GM13977 (cell line): ENCODE measurements around the gene SIN3A.

Experiments used
- DNase-seq: peaks from one replicate; pipeline ENCODE4 v3.0.0; 2012; ENCODE audit warnings: low spot score
- in situ Hi-C: fragments of 300-500 bp; cut with MboI; formaldehyde crosslinking; loops from one replicate; pipeline ENCODE4 v1.12.0; 2022; ENCODE audit warnings: low sequenced_read_pairs, low pct_unique_long_range_greater_than_20kb, mixed read lengths, inconsistent platforms; ENCODE audit not compliant: unreplicated experiment
- TF ChIP-seq, protein P1 (sequence below): IDR thresholded peaks from 2 replicates; pipeline ENCODE4 v1.5.1; 2012; ENCODE audit warnings: mild to moderate bottlenecking, control low read depth; ENCODE audit not compliant: insufficient read depth; ENCODE audit errors: extremely low read depth, missing control alignments

Gene SIN3A

DNA sequence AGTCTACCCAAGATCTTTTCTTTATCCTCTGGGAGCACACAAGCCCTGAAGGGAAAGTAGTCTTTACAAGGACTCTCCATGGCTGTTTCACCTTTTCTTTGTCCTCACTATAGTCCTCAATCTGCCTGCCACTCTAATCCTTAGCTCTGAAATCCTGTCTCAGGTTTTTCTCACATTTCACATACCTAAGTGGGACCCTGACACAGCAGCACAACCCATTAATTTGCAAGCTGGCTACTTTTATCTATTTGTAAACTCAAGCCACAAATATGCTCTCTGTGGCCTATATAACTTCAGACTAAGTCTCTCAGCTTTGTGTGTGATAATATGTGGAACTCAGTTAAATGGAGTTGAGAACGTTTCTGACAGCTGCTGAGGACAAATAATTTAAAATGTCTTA is 19.8 kb downstream of the SIN3A start:
- DNase-seq, result no peak
- TF ChIP-seq, protein P1, sequence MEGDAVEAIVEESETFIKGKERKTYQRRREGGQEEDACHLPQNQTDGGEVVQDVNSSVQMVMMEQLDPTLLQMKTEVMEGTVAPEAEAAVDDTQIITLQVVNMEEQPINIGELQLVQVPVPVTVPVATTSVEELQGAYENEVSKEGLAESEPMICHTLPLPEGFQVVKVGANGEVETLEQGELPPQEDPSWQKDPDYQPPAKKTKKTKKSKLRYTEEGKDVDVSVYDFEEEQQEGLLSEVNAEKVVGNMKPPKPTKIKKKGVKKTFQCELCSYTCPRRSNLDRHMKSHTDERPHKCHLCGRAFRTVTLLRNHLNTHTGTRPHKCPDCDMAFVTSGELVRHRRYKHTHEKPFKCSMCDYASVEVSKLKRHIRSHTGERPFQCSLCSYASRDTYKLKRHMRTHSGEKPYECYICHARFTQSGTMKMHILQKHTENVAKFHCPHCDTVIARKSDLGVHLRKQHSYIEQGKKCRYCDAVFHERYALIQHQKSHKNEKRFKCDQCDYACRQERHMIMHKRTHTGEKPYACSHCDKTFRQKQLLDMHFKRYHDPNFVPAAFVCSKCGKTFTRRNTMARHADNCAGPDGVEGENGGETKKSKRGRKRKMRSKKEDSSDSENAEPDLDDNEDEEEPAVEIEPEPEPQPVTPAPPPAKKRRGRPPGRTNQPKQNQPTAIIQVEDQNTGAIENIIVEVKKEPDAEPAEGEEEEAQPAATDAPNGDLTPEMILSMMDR, result no peak
- in situ Hi-C loops, result no loop called here

DNA sequence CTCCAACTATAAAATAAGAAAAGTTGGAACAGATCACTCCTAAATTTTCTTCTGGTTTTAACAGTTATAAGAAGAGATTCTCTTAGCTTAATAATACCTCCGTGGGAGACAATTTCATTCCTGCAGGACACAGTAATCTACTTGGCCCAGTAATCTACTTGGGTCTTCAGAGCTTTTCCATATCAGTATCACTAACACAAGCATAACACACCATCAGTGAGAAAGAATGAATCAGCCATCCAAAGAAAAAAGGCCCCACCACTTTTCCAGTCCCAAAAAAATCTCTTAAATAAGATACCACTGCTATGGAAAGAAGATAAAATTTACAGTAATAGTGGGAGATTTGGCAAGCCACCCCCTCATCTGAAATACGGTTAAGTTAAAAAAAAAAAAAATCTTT is 20.2 kb downstream of the SIN3A start:
- in situ Hi-C loops, result no loop called here
- TF ChIP-seq, protein P1, result no peak
- DNase-seq, result no peak

DNA sequence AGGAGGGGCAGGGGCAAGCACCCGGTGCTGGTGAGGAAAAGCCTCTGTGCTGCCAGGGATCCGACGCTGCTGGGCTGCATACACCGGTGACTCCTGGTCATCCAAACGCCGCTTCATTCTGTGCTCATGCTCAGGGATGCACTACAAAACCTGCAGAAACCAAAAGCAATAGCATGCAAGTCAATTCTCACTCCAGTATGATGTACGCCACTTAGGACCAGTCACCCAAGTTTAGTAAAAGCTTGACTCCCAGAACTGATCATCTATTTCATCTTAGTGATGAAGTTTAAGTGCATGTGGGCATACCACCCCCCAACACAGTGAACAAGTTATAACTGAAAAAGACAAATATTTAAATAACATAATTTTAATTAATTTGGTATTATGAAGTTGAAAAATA is 21.2 kb downstream of the SIN3A start:
- in situ Hi-C loops, result no loop called here
- DNase-seq, result no peak
- TF ChIP-seq, protein P1, result no peak

DNA sequence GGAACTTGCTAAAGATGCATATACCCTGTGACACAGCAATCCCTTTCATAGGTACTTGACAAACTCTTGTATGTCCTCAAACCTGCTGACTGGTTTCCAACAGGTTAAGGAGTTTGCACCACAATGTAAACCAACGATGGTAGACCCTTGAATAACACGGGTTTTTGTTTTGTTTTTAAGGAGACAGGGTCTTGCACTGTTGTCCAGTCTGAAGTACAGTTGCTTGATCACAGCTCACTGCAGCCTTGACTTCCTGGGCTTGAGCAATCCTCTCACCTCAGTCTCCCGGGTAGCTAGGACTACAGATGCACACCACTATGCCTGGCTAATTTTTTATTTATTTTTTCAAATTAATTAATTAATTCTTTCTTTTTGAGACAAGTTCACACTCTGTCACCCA is 23.3 kb downstream of the SIN3A start:
- DNase-seq, result no peak
- TF ChIP-seq, protein P1, result no peak
- in situ Hi-C loops, result no loop called here

DNA sequence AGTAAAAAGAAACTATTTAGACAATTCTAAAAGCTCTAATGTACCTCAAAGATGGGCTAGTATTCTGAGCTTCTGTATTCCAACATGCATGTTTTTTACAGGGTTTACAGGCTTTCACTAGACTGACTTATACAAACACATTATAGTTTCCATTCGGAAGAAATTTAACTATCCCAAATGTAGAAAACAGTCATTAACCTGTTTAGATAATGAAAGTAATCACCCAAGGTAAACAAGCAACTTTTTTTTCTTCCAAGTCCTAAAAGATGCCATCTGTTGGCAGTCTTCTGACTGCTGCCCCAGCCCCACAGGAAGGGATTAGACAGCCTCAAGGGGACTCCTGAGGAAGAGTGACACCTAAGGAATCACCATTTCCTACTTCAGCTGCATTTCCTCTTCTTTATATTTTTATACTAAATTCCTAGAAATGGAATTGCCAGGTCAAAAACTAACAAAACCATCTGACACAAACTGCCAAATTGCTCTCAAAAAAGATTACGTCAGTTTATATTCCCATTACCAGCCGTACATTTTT is 25.5 kb downstream of the SIN3A start:
- in situ Hi-C loops, result no loop called here

DNA sequence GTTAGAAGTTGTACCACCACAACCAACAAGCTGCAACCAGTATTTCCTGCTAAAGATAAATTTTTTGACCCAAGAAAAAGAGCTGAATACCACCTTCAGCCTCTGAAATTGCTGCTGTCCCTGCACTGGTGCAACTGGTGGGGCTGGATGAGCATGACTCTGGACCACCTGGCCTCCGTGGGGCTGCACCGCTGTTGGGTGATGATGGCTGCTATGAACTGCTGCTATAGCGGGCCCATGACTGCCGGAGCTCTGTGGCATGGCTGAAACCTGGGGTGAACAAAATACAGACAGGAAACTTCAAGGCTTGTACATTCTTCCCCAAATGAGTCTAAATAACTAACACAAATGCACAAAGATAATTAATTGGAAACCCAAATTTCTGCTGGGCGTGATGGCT is 28.9 kb downstream of the SIN3A start:
- no peak for DNase-seq
- TF ChIP-seq, protein P1, result no peak
- in situ Hi-C loops, result no loop called here

More for the DNA sequence above, 25.5 kb downstream of the SIN3A start:
- DNase-seq, result no peak
- TF ChIP-seq, protein P1, result no peak

DNA sequence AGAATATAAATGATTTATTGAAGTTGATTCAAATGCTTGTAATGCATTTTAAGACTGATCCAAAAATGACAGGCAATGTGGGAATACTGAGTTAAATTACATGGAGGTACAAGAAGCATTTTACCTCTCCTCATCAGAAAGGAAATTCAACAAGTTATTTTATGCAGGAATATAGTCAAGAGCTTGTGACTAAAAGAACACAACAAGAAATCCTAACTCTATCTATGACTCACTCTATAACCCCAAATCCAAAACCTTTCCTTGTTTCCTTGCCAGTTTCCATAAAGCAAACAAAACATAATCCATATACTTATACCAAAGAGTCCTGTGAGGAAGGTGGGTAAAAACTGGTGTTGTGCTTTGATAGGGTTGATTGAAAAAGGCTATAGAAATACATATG is 30.8 kb downstream of the SIN3A start:
- no peak for DNase-seq
- in situ Hi-C loops, result no loop called here
- TF ChIP-seq, protein P1, result no peak
